Hypothalamus (tissue), 51 donors: ENCODE data around the gene SPPL3.
A peak's percentile ranks its signal among the peaks of the same experiment; 100 is the strongest.
"Not testable (repeated sequence)": the region's sequence is repeated elsewhere in the genome, so short reads cannot be mapped to it uniquely, and the experiment has no call there.

ENCODE experiments used
- DNase-seq, 51 donors: peaks; one replicate each; lab custom pipeline; 2025; lab: John Stamatoyannopoulos, UW

Gene SPPL3

DNA sequence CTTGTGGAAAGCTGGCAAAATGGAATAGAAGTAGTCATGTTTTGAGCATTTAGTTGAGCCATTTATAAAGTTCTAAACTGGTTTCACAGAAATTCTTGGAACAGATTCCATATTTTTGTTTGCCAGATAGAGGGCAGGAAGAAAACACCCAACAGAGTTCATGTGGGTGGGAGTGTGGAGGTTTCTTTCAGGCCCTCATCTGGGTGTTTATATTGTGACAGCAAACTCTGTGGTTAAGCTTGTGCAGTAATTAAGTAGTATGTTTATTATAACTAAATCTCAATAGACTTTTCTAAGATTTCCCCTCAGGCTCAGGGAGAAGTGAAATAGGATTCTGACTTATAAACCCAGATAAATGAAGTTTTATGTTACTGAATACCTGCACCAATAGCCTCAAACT lies 57.4 kb downstream of the SPPL3 start:
- DNase-seq = no peak

DNA sequence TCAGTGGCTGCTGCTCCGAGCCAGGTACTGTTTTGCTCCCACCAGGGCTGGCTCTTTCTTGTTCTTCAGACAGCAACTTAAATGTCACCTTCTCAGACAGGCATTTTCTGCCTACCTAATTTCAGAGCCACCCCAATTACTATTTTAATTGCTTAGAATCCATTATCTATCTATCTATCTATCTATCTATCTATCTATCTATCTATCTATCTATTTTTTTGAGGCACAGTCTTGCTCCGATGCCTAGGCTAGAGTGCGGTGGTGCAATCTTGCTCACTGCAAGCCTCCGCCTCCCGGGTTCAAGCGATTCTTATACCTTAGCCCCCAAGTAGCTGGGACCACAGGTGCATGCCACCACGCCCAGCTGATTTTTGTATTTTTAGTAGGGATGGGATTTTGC lies 58.5 kb downstream of the SPPL3 start:
- no peak for DNase-seq

DNA sequence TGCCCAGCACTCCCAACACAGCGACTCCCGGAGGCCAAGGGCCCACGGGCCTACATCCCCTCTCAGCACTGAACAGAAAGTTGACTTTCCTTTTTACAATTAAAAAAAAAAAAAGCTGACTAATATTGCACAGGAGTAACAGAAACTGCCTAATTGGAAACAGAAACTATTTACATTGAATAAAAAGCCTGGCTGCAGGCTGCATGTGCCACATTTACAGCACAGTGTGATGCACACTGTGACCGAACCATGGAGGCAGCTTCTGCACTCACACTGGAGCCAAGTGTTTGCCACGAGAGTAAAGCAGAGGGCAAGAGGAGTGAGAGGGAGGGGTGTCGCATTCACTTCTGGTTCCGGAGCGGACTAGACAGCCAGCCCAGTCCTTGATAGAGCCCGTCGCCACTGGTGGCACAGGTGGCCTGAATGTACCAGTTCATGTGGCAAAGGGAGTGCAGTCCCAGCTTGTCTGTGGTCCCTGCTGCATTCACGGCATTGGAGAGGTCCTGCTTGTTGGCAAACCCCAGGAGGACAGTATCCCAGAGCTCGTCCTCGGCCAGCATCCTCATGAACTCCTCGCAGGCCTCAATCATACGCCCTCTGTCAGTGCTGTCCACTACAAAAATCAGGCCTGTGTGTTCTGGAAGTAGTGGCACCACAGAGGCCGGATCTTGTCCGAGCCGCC lies 59.2 kb downstream of the SPPL3 start:
- peak in 12 of 51 donors; percentile 3 to 33 (median 18) for DNase-seq

DNA sequence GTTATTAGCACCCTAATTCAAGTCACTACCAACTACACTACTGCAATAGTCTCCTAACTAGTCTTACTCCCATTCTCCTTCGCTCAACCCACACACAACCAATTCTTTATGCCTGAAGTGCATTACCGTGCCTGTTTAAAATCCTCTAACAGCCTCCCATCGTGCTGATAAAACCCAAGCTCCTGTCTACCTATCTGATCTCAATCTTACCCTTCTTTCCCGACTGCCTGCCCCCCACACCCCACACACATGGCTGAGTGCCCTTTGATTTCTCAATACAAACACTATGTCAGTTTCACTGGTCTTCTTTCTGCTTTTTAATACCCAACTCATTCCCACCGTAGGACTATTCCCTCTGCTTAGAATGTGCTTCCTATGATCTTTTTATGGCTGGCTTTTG lies 59.9 kb downstream of the SPPL3 start:
- DNase-seq = peak in 1 of 51 donors; percentile 19

DNA sequence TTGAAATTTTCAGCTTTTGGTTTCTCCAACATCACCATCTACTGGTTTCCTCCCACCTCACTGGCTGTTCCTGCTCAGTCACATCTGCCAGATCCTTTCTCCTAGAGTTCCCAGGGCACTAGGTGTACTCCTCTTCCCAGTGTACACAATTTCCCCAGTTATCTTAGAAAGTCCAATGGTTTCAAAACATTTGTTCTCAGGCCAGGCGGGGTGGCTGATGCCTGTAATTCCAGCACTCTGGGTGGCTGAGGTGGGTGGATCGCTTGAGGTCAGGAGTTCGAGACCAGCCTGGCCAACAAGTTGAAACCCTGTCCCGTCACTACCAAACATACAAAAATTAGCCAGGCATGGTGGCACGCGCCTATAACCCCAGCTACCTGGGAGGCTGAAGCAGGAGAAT lies 60.7 kb downstream of the SPPL3 start:
- no peak for DNase-seq

DNA sequence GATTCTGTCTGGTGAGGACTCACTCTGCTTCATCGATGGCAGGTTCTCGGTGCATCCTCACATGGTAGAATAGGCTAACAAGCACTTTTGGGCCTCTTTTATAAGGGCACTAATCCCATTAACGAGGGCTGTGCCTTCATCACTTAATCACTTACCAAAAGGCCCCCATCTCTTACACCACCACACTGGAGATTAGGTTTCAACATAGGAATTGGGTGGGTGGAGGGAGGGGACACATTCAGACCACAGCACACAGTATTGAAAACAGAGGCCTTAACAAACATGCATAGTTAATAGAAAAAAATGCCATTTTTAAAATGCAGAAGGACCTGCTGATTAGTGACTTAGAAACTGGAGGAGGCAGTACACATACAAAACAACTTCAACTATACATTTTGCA lies 61.6 kb downstream of the SPPL3 start:
- DNase-seq = no peak

DNA sequence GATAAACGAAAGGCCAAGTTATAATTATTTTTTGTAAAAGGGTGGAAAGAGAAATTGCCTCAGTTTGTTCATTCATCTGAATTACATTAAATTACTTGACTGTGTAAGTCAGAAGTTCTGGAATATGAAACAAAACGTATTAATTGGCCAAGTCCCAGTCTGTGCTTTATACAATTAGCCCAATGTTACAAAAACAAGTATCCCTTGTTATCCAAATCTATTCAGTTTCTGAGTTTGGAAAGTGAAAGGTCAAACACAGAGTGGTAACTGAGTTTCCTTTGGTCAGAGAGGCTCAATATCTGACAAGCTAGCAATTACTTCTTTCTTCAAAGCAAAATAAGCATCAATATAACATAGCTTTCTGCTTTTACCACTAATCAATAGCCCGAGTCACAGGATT lies 62.6 kb downstream of the SPPL3 start:
- DNase-seq = peak in 1 of 51 donors; percentile 49

DNA sequence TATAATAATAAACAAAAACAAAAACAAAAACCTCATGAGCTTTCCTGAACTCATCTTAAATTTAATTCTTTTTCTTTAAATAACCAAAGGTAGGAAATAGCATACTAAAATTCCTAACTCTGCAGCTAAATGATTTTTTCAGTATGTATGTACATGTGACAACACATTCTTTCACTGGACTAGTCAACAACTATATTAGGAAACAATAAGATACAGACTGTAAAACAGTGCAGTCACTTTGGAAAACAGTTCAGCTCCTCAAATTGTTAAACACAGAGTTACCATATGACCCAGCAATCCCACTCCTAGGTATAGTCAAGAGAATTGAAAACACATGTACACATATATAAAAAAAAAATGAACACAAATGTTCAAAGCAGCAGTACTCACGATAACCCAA lies 64.7 kb downstream of the SPPL3 start:
- DNase-seq = no peak

DNA sequence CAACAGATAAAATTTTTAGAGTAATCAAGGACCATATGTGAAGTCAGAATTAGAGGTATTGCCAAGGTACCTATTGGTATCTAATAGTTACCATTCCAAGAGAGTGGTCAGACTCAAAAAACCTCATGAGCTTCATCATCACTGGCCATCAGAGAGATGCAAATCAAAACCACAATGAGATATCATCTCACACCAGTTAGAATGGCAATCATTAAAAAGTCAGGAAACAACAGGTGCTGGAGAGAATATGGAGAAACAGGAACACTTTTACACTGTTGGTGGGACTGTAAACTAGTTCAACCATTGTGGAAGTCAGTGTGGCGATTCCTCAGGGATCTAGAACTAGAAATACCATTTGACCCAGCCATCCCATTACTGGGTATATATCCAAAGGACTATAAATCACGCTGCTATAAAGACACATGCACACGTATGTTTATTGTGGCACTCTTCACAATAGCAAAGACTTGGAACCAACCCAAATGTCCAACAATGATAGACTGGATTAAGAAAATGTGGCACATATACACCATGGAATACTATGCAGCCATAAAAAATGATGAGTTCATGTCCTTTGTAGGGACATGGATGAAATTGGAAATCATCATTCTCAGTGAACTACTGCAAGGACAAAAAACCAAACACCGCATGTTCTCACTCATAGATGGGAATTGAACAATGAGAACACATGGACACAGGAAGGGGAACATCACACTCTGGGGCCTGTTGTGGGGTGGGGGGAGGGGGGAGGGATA lies 65.4 kb downstream of the SPPL3 start:
- not testable (repeated sequence) for DNase-seq

DNA sequence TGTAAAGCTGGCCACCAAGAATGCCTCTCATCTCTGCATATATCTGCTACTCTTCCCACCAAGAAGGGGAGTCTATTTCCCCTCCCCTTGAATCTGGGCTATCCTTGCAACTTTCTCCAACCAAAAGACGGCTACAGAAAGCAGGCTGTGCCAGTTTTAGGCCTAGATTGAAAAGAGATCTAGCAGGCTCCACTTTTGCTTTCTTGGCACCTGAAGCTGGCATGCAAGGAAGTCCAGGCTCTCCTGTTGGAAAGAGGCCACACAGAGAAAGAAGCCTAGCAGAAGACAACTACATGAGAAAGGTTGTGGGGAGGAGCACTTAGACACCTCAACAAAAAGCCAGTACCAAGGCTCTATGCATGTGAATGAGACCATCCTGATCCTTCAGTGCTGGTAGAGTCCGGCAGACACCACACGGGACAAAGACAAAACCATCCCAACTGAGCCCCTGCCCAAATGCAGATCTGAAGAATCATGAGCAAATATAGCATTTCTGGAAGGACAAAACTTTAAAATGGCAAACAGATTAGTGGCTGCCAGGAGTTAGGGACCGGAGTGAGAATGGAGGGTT lies 68.0 kb downstream of the SPPL3 start:
- no peak for DNase-seq

DNA sequence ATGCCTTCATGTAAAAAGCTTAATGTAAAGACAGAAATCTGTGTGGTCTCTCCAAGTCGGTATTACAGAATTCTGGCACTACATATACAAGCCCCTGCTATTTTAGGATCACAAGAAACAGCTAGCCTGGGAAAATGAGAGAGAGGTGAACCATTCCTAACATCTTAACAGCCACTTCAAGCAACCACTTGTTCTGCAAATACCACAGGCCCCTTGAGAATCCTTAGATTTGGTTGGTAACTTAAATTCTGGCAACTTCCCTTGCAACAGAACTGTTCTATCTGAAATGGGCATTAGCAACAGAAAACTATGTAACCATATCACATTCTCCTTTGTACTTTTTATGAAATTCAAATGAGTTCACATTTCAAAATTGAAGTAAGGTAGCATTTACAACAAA lies 68.5 kb downstream of the SPPL3 start:
- no peak for DNase-seq

DNA sequence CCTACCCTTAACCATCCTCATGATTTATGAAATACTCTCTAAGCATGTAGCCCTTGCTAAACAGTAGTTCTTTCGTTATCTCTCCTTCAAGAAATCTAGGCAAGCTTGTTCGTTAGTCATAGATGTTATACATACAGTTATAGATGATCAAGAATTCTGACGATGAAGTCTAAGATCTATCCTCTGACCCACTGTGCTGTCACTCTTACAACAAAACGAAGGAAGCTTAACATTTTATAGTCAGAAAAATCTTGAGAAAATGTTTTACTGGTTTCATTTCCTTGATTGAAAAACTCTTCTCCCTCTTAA lies 68.9 kb downstream of the SPPL3 start:
- DNase-seq = no peak

DNA sequence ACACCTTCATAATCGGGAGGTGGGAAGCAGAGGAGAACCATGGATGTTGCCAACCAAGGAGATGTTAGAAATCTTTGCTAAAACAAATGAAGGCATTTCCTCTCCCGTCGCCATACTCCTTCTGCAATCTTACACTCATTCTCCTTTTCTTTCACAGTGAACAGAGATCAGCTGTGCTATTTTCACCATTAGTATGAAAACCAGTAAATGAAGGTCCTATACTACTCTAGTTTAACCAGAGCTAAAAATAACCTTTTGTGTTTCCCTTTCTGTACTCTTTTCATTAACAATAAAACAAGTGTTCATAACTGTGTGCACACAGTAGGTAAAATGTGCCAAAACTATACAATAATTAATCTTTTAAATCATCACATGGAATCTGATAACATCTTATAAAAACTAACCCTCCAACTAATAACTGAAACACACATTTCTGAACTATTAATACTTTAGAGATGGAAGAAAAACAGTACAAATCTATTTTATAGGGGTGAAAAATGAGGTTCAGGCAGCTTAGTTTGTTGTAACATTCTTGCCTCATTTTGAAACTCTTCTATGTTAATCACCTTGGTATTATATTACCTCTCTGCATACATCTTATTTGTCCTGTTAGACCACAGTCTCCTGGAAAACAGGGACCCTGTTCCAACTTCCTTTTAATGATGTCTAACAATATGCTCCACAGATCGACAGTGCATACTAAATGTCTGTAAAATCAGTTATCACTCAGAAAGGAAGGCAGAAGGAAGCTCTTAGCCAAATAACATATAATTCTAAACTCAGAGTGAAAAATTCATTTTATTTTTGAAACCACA lies 69.5 kb downstream of the SPPL3 start:
- DNase-seq = peak in 1 of 51 donors; percentile 54

DNA sequence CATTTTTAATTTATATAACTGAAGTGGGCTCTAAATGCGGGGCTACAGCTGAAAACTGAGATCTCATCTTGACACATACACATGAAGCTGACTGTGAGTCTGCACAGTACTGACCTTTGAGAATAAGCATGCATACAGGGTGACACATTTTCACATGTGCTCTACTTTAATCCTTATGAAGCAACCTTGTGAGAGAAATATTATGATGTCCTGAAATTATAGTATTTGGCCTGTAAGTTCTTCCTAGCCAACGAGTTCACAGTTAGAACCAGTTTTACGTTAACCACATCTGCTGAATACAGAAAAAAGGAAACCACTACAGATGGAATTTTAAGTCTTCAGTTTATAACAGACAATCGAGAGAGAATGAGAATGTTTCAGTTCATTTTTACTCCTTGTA lies 70.3 kb downstream of the SPPL3 start:
- DNase-seq = no peak

DNA sequence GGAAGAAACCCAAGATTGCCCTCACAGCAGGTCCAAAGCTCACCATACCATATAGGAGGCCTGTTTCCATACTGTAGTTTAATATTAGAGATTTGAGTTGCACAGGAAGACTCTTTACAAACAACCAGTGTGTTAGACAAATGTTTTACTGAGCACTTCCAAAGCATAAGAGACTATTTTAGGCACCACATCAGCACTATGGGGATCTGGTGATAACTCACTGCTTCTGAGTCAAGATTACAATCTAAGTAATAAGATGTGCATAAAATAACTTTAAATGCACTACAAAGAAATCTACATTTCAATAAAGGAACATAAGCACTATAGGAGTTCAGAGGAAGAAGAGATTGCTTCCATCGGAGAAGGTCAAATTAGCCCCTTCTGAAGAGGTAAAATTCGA lies 71.4 kb downstream of the SPPL3 start:
- no peak for DNase-seq

DNA sequence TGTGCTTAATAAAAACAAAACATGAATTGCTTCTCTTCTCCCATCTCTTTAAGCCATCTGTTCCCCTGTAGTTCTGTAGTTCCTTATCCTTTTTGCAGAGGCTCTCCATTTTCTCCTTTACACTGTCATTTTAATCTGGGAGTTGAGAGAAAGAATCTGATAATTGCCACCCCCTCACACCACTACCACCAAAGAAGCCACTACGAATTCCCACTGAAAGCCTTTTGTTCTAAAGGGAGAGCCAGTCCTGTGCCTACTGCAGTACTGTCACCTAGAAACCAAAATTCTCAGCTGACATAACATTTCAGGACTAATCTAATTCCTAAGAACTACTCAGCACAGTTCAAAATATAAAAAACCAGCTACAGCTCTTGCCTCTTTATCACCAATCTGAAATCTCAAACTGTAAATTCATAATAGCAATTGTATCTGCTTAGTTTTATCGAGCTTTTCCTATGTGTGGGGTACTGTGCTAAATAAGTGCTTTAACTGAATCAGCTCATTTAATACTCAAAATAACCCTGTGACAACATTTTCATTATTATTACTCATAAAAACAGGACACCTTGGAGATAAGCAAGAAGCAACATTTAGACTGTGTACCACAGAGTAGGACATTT lies 72.4 kb downstream of the SPPL3 start:
- DNase-seq = peak in 1 of 51 donors; percentile 50

DNA sequence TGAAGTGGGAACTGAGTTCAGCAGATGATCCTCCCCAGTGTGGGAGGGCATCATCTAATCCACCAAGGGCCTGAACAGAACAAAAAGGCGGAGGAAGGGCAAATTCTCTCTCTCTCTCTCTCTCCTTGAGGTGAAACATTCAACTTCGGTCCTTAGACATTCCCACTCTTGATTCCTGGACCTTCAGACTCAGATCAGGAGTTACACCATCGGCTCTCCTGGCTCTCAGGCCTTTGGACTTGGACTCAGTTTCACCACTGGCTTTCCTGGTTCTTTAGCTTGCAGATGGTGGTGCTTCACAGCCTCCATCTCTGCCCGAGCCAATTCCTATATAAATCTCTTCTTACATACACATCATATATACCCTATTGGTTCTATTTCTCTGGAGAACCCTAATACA lies 73.2 kb downstream of the SPPL3 start:
- DNase-seq = peak in 1 of 51 donors; percentile 24

DNA sequence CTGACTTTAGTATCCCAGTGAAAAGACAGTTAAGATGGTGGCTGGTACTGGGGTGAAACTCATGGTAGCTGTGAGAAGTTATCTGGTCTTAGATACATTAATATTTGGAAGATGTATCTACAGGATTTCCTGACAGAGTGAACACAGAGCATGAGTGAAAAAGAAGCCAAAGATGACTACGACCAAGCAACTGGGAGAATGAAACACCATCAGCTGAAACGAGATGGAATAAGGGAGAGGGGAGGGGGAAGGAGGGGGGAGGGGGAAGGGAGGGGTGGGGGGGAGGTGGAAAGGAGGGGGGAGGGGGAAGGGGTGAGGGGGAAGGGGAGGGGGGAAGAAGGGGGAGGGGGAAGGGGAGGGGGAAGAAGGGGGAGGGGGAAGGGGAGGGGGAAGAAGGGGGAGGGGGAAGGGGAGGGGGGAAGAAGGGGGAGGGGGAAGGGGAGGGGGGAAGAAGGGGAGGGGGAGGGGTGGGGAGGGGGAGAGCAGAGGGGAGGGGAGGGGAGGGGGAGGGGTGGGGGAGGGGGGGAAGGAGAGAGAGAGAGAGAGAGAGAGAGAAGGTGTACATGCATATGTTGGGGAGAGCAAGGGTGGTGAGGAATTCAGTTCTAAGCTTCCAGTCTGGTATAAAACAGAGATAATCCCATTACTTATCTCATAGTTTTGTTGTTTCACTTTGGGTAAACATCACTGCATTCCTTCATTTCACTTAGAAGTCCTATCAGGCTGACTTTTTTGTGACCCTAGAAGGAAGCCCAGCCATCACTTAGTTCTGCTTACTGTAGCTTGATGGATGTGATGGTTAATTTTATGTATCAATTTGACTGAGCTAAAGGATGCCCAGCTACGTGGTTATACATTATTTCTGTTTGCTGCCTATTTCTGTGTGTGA lies 73.9 kb downstream of the SPPL3 start:
- no peak for DNase-seq

DNA sequence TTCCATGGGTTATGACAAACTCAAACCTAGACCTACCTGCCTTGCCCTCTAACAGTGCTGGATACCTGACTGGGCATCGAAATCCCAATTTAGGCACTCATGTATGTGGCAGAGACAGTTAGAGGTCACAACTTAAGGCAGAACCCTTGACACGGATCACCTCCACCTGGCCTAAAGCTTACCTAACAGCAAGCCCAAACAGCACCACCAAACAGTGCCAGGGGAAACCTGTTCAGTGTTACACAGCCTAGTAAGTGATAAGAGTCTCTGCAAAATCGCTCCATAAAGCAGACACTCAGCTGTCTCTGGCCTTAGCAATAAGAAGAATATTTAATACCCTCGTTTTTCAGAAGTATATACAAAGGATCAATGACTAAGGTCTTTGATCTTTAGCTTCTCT lies 77.8 kb downstream of the SPPL3 start:
- DNase-seq = no peak

DNA sequence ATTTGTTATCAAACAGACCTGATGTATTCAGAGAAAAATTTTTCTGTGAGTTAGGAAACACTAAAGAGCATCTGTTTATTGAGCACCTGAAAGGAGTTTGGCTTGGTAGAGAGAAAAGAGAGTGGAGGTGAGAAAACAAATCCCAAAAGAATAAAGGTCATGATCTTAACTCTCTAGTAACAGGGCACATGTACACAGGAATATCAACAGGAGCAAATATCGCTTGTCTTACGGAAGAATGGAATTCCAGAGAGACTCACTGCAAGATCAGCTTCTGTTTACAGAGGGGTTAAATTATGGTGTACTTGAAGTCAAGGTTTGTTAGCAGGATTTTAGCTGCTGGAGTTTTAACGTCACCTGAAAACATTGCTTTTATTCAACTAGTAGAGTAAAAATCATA lies 78.8 kb downstream of the SPPL3 start:
- DNase-seq = no peak
